Glomerular visceral epithelial cell (primary cell): ENCODE data around the gene PIPOX.

ENCODE experiments used
- DNase-seq: peaks from one replicate; pipeline ENCODE4 v3.0.0-alpha.2; 2016; ENCODE audit errors: extremely low spot score

The PIPOX gene

GRCh38 chr17:29019475-29020181 is 23.3 kb upstream of the PIPOX start:
- DNase-seq: no peak

GRCh38 chr17:29020576-29020975 is 22.4 kb upstream of the PIPOX start:
- no peak for DNase-seq

GRCh38 chr17:29021226-29021625 is 21.7 kb upstream of the PIPOX start:
- DNase-seq: no peak

- no peak for DNase-seq
These were observed 20.9 kb upstream of the PIPOX start for GRCh38 chr17:29022074-29022473.

- no peak for DNase-seq
These were observed 18.5 kb upstream of the PIPOX start for GRCh38 chr17:29024316-29024952.

- DNase-seq: no peak
These were observed 11.5 kb upstream of the PIPOX start for GRCh38 chr17:29031488-29031887.

- no peak for DNase-seq
These were observed 10.7 kb upstream of the PIPOX start for GRCh38 chr17:29032013-29032856.

- no peak for DNase-seq
These were observed 10.1 kb upstream of the PIPOX start for GRCh38 chr17:29032857-29033197.

GRCh38 chr17:29034510-29034909 is 8.4 kb upstream of the PIPOX start:
- no peak for DNase-seq

- no peak for DNase-seq
These were observed 6.4 kb upstream of the PIPOX start for GRCh38 chr17:29036584-29036983.

GRCh38 chr17:29037739-29038084 is 5.2 kb upstream of the PIPOX start:
- no peak for DNase-seq

GRCh38 chr17:29038085-29038795 is 4.7 kb upstream of the PIPOX start:
- no peak for DNase-seq

- peak; percentile 58 for DNase-seq
These were observed 3.0 kb upstream of the PIPOX start for GRCh38 chr17:29039764-29040598.

- DNase-seq: no peak
These were observed 1.9 kb upstream of the PIPOX start for GRCh38 chr17:29041091-29041490.

GRCh38 chr17:29041571-29041970 is 1.4 kb upstream of the PIPOX start:
- no peak for DNase-seq

- no peak for DNase-seq
These were observed 789 bp upstream of the PIPOX start for GRCh38 chr17:29042026-29042678.

GRCh38 chr17:29043539-29044145 is 701 bp downstream of the PIPOX start:
- no peak for DNase-seq

GRCh38 chr17:29045026-29045425 is 2.1 kb downstream of the PIPOX start:
- DNase-seq: no peak

- no peak for DNase-seq
These were observed 3.0 kb downstream of the PIPOX start for GRCh38 chr17:29045734-29046472.

- DNase-seq: no peak
These were observed 3.5 kb downstream of the PIPOX start for GRCh38 chr17:29046473-29046839.
